HG03457 (cell line): ENCODE measurements around the gene FAU.
A peak's percentile ranks its signal among the peaks of the same experiment; 100 is the strongest.
"Not testable (repeated sequence)": the region's sequence is repeated elsewhere in the genome, so short reads cannot be mapped to it uniquely, and the experiment has no call there.

Source experiments
- ATAC-seq: cut with Tn5 transposase; IDR thresholded peaks from one replicate; pipeline ENCODE4 v1.9.1; 2021; ENCODE audit warnings: moderate number of reproducible peaks; ENCODE audit not compliant: unreplicated experiment

The FAU gene

DNA sequence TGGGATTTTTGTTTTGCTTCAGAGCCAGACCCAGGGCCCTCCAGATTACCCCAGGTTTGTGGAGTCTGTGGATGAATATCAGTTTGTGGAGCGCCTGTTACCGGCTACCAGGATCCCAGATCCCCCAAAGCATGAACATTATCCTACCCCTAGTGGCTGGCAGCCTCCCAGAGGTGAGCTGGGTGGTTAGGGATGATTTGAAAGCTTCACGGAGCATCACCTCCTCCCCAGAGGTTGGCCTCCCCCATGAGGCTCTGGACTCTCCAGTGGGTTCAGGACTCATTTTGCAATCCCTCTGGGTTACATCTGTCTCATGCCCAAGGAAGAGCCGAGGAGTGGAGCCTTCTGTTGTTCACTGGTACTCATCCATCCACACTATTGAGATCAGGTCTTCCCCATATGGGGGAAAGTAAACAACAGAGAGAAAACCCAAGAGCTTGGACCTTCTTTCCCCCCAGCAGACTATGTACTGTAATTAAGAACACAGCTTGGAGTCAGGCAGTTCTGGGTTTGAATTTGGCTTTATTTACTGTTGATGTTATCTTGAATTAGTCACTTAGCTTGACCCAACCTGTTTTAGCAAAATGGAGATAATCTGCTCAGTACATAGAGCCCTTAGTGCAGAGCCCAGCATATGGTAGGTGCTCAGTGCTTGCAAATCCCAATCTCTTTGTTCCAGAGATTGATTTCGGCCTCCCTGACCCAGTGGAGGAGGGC lies 2.7 kb upstream of the FAU start:
- no peak for ATAC-seq

DNA sequence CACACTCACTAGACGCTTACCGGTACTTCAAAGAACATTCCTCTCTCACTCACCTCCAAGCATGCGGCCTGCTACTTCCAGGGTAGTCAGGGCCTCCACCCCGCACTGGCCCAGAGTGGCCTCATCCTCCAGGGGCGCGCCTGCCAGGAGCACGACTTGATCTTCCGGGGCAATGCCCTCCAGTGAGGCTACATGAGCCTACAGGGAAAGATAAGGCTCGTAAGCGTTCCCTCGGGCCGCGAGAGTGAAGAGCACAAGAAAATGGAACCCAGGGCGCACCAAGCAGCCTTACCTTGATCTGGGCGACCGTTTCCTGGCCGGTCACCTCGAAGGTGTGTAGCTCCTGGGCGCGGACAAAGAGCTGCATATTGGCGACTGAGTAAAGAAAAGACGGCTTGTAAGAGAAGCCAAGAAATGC lies 478 bp downstream of the FAU start:
- ATAC-seq, result no peak

DNA sequence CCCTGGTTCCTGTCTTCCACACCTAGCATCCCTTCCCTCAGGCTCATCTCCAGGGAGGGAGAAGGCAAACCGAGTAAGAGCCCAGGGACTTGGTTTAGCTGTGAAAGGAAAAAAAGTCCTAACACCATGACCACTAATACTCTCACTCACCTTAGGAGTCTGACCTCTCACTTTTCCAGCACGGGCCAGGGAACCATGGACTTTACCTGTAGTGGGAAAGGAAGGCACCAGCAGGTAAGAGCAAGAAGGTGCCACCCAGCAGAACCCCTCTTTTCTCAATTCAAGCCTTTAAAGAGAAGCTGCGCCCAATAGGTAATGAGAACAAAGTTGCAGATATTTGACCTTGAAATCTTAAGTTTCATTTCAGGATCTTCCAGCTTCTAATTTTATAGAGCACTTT lies 1.1 kb downstream of the FAU start:
- ATAC-seq, result no peak

DNA sequence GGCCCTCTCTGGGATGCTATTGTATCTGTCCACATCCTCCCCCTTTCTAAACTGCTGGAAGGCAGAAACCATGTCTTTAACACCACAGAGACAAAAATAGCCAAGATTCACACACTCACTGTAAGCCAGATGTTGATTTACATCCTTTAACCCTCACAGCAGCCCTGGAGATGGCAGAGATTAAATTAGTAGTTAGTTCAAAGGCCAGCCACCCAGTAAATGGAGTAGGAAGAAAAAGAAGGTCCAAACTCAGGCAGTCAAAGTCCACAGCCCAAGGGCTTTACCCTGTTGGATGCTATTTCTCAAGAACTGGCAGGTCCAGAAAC lies 2.3 kb downstream of the FAU start:
- ATAC-seq, result no peak

DNA sequence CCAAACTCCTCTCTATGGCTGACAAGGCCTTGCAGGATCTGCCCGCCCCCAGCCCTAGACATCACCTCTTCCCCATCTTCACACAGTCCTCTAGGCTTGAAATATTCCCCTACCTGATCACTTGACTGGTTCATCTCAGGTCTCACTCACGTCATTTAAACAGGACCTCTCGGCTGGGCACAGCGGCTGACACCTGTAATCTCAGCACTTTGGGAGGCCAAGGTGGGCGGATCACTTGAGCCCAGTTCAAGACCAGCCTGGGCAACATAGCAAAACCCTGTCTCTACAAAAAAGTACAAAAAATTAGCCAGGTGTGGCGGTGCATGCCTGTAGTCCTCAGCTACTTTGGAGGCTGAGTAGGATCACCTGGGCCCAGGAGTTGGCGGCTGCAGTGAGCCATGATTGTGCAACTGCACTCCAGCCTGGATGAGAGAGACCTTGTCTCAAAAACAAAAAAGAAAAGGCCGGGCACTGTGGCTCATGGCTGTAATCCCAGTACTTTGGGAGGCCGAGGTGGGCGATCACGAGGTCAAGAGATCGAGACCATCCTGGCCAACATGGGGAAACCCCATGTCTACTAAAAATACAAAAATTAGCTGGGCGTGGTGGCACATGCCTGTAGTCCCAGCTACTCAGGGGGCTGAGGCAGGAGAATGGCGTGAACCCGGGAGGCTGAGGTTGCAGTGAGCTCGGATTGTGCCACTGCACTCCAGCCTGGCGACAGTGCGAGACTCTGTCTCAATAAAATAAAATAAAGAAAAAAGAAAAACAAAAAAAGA lies 2.9 kb downstream of the FAU start:
- ATAC-seq, result not testable (repeated sequence)

DNA sequence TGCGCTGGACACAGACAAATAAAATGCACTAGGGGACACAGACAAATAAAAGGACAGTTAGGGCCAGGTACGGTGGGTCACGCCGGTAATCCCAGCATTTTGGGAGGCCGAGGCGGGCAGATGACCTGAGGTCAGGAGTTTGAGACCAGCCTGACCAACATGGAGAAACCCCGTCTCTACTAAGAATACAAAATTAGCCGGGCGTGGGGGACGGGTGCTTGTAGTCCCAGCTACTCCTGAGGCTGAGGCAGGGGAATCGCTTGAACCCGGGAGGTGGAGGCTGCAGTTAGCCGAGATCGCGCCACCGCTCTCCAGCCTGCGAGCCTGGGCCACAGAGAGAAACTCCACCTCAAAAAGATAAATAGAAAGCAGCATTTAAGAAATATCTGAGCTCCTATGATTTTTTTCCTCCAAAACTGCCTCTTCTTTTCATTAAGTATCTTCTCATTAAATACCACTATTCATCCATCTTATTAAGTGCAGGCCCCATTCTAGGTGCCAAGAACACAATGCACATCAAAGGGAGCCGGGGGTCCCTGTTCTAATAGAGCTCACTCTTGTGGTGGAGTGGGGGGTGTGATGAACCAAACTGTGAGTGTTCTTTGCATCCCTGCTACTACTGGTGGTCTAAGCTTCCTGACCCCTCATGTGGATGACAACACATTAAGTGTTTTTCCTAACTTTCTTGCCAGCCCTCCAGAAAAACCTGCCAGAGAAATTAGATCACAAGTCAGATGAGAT lies 3.7 kb downstream of the FAU start:
- no peak for ATAC-seq

DNA sequence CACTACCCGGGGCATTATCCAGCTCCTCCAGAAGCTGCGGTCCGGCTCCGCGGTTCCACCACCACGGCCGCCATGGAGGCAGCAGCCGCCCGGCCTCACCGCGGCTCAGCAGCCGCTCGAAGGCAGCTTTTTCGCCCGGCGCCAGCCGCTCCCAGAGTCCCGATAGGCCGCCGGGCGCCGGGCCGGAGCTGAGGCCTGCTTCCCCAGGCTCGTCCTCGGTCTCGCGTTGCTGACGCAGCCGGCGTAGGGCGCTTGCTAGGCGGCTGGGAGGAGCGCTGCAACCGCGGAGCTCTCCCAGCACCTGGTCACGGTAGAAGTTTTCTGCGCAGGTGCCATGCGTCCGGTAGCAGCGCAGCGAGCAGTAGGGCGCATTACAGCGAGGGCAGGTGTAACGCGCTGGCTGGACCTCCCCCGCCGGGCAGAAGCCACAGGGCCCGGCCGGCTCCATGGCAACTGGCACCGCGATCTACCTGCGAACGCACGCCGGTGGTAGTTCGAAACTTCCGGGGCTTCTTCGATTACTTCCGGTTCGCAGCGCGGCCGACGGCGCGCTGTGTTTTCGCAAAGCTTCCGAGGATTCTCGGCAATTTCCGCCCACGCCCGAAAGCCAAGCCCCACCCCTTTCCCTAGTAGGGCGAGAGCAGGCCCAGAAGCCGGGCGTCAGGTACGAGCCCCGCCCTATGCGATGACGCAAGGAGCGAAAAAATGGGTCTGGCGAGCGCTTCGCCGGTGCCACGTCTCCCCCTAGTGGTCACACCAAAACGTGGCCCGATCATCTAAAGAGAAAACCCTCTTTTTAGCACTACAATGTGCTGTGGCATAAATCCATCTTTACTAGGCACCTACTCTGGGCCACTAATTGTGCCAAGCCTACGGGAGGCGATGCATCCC lies 4.5 kb downstream of the FAU start, which contains the start of gene ZNHIT2:
ZNHIT2 (minus strand) TSS at position 496 of the 891 bp plus-strand sequence; CDS start at position 448, 48 bp downstream.
- ATAC-seq, result peak; percentile 42

DNA sequence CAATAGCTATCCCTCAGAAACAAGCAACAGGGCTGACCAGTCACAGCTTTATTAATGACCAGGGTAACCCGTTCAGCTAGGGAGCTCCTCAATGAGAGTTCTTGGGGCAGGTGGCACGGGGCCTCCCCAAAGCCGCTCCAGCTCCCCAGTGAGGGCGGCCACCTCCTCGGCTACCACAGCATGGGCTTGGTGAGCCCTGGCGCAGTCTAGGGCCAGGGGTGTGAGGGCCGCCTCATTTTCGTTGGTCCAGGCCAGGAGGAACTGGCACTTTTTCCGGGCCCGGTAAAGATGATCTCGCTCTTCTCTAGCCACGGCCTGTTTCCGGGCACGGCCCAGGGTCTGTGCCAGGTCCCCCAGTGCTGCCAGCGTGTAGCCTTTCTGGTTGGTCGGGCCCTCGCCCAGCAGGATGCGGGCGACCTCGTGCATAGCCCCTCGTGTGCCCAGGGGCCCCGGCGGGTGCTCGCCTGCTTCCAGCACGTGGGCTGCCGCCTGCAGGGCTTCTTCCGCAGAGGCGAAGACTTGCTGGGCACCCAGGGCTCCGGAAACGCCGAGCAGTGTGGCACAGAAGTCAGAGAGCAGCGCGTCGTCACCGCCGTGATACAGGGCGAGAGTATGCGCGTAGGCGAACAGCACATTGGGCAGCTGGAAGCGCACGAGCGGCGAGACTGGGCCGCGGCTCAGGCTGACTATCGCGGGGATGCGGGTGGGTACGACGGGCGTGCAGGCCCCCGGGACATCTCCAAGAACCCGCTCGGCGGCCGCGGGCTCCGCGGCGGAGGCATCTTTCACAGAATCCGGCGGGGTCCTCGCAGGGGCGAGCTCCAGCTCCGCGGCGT lies 5.3 kb downstream of the FAU start:
- no peak for ATAC-seq

DNA sequence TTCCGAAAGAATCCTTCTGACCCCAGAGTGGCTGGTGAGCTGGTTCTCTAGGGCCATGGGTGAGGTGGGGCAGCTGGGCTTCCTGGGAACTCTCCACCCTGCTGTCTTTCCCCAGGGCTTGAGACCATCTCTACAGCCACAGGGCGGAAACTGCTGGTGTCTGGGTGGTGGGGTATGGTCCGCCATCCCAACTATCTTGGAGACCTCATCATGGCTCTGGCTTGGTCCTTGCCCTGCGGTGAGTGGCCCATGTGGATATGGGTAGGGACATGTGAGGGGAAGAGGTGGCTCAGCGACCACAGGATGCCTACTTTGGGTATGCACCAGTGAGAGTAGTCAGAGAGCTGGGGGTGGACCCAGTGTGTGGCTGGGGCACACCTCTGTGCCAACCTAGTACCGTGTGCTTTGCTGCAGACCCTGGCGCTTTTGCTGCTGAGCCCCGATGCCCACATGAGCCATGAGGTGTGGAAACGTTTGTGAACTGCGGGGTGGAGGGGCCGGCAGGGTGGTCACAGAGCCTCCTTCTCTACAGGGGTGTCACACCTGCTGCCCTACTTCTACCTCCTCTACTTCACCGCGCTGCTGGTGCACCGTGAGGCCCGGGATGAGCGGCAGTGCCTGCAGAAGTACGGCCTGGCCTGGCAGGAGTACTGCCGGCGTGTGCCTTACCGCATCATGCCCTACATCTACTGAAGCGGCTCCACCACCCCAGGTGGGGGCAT lies 6.4 kb downstream of the FAU start:
- no peak for ATAC-seq

DNA sequence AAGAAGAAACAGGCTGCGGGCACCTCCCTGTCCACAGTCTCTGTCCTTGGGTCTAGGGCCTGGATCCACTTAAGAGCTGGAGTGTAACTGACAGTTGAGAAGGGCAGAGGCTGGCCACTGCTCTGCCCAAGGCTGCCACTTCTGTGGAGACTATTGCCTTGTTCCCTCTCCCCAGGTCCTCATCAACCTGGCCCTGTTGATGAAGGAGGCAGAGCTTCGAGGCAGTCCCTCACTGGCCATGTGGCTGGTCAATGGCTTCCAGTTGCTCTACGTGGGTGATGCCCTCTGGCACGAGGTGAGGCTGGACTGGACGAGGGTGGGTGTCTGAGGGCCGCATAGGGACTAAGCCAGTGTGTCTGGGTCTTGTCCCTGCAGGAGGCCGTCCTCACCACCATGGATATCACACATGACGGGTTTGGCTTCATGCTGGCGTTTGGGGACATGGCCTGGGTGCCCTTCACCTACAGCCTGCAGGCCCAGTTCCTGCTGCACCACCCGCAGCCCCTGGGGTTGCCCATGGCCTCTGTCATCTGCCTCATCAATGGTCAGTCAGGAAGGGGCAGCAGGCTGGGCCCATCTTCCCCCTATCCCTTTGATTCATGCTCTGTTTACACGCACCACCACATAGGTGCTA lies 7.3 kb downstream of the FAU start:
- no peak for ATAC-seq

DNA sequence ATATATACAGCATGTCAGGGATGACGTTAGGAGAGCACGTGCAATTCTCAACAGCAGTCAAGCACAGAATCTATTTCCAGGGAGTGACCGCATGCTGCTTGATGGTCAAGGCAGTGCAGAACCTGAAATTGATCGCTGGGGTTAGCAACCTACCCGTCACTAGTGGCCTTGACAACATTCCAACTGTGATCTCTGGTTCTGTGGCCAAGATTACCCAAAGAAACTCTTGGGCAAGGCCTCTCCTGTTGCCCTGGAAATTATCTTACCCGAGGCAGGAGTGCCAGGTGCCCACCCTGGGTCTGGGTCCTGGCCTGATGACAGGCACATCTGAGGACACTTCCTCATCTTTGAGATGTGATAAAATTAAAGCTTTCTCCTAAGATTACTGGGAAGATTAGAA lies 8.1 kb downstream of the FAU start:
- ATAC-seq, result no peak

DNA sequence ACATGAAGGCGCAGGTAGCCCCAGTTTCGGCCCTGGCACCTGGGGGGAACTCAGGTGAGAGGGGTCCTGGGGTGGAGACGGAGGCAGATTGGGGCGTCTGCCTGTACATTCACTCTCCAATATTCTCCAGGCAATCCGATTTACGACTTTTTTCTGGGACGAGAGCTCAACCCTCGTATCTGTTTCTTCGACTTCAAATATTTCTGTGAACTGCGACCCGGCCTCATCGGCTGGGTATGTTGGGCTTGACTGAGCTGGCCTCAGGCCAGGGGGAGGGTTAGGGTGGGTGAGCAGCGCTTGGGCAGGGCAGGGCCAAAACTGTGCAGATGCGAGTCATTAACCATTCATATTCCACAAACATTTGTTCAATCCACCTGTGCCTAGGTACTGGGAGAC lies 8.6 kb downstream of the FAU start:
- ATAC-seq, result no peak

DNA sequence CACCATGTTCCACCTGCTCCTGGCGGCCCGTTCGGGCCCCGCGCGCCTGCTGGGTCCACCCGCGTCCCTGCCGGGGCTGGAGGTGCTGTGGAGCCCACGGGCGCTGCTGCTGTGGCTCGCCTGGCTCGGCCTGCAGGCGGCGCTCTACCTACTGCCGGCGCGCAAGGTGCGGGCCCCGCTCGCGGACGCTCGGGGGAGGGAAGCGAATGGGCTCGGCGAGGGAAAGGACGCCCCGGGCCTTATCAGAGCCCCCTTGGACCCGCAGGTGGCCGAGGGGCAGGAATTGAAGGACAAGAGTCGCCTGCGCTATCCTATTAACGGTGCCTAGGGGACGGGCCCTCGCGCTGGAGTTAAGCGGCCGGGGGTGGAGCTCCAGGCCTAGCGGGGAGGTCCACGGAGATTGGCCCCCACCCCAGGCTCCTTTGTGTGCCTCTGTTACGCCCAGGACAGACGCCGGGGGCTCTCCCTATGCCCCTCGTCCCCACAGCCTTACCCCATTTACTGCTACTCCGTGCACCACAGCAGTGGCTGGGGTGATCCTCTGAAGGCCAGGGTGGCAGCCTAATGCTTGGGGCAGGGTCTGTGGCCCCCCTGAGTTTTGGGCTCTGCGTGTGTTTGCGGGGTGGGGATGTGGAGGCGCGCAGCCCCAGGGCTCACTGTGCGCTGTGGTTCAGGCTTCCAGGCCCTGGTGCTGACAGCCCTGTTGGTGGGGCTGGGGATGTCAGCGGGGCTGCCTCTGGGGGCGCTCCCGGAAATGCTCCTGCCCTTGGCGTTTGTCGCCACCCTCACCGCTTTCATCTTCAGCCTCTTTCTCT lies 9.2 kb downstream of the FAU start:
- no peak for ATAC-seq

DNA sequence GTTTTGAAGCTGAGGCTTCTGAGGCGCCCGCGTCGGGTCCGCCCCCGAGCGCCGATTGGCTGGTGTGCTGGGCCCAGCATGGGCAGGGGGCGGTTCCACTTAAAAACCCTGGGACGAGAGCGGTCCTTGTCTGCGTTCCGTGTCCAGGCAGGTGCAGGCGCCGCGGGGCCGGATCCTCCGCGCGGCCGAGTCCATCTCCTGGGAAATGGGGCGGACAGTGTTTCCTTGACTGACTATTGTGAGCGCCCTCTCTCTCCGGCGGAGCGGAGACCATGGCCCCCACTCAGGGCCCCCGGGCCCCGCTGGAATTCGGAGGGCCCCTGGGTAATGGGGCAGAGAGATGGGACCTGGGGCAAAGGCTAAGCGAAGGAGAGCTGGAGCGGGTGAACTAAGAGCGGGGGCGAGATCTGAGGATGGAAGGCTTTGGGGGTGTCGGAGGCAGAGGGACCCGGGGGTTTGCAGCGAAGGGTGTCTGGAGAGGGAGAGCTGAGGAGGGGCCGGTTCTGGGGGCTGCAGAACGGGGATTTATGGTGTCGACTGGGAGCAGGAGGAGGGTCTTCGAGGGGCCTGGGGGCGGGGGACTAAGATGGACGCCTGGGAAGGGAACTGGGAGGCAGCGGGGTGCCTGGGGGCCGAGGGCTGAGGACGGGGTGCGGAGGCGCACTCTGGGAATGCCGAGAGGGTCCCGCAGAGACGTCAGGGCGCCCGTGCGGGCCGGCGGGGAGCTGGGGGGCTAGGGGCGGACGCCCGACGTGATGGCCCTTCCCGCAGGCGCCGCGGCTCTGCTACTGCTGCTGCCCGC lies 10.0 kb downstream of the FAU start, which contains the start of gene TM7SF2:
TM7SF2 (plus strand) TSS at position 129 of the 802 bp plus-strand sequence; CDS start at position 273, 144 bp downstream.
- ATAC-seq, result peak; percentile 38

DNA sequence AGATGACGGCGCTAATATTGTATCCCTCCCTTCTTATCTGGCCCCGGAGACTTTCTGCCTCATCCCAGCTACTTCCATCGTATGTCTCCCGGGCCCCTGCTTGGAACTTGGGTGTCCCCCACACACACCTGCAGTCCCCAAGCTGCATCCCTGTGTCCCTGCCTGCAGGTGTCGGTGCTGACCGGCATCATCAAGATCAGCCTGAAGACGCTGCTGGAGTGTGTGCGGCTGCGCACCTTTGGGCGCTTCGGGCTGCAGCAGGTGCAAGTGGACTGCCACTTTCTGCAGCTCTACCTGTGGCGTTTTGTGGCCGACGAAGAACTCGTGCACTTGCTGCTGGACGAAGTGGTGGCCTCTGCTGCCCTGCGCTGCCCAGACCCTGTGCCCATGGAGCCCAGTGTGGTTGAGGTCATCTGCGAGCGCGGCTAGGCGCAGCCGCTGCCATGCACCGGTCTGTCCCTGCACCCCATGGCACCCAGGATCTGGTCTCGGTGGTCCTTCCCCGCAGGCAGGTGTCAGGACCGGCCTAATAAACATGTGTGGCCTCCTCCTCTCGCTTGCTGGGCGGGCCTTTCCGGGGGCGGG lies 10.7 kb downstream of the FAU start:
- no peak for ATAC-seq

DNA sequence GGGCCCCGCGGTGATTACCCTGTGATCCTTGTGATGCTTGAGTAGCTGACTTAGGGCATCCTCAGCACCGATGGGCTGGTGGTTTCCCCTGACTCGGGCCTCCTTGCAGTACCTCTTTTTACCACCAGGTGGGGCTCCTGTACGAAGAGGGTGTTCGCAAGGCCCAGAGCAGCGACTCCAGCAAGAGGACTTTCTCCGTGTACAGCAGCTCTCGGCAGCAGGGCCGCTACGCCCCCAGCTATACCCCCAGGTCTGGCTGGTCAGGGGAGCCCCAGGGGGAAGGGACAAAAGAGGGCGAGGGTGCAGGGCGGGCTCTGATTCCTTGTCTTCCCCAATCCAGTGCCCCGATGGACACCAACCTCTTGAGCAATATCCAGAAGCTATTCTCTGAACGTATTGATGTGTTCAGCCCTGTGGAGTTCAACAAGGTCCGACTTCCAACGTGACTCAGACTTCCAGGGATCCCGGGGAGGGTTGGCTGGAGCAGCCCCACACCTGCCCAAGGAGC lies 11.5 kb downstream of the FAU start:
- no peak for ATAC-seq
